ENCODE measurements around the gene PLXNC1.

Gene PLXNC1

DNA sequence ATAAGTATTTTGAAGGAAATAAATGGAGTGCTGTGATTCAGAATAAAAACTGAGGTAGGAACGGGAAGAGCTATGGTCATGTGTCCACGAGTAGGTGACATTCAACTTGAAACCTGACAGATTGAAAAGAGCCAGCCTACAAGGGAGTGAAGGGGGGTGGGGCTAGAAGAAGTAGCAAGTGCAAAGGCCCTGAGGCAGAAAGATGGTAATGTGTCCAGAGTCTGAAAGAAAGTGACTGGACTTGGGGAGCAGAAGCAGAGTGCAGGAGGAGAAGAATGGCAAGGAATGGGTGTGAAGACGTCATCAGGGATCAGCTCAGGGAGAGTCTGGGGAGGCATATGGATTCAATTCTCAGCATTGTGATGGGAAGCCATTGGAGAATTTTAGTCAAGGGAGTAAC, 13.7 kb downstream of the PLXNC1 start:
- DNase-seq, result no peak

DNA sequence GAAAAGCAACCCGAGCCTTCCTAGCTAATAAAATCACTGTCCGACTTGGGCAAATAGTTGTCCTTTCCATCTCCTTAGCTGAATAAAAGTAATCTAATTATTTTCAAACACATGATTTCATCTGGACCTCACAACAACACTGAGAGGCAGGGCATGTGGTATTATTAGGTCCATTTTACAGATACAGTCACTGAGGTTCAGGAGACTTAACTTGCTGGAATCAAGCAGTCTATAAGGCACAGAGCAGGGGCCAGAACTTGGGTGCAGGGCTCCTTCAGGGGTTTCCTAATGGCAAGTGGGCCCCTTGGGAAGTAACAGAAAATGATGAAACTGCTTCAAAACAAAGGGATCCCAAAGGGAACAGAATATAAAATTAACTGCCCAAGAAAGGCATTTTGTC, 15.5 kb downstream of the PLXNC1 start:
- no peak for DNase-seq

DNA sequence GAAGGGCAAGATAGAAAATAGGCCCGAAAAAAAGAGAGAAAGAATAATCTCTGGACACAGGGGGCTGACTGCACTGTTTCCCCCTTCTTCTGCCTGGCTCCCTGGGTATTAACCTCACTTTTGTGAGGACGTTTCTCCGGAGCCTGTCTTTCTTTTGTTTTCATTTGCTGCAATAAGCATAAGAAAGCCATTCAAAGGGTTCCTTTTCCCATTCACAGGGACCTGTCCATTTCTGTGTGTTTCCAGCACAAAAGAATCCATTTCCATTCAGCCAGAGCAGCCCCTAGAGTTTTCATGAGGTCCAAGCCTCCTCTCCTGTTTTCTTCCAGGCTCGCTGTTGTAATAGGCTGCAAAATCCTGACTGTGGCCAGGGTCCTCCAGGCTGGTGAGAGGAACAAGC, 16.8 kb downstream of the PLXNC1 start:
- no peak for DNase-seq

DNA sequence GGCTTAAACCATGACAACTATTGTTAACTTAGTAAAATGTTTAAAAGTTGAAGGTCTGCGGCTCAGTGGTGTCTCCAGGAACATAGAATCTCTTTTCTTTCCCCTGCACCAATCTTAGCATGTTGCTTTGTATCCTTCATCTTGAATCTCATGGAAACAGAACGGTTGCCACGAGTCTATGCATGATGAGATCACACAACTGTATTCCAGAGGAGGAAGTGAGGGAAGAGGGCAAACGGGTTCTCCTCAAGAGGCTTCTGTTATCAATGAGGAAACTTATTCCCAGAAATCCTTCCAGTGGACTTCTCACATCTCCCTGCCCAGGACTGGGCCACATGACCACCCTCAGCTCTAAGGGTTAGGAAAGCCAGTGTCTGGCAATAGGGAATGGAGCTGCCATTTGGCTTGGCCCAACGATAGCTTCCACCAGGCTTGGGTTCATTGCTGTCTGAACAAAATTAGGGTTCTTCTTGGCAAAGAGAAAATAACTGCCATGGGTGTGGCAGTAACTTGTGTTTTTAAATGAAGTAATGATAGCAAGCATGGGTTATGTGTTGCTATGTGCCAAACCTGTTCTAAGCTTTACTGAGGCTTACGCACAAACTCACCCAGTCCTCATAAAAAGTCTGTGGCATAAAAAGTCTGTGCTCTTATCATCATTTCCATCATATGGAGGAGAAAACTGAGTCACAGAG, 17.4 kb downstream of the PLXNC1 start:
- no peak for DNase-seq

DNA sequence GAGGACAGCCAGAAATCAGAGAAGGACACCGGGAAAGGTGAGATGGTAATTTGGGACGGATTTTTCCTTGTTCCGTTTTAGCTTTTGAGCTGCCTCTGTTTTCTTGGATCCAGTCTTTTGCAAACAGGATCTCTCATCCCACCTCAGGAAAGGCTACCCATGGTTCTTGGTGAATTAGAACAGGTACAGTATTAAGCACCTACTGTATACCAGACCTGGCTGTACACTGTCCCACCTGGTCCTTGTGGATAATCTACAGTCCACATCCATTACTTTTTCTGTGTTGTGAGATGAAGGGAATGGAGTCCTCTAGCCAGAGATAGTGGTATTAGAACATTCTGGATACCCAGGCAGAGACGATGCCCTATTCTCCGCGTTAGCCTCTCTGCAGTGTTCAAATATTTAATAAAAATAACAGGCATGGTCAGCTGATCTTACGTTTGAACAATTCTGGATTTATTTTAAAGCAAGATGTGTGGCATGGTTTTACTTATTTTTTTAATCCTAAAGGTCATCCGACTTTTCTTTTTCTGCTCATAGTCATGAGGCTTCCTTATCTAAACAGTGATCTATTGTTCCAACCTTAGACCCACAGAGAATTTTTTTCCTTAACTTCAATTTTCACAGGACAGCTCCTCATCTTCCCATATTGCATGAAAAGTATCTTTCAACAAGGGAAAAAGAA, 18.8 kb downstream of the PLXNC1 start:
- DNase-seq, result no peak

DNA sequence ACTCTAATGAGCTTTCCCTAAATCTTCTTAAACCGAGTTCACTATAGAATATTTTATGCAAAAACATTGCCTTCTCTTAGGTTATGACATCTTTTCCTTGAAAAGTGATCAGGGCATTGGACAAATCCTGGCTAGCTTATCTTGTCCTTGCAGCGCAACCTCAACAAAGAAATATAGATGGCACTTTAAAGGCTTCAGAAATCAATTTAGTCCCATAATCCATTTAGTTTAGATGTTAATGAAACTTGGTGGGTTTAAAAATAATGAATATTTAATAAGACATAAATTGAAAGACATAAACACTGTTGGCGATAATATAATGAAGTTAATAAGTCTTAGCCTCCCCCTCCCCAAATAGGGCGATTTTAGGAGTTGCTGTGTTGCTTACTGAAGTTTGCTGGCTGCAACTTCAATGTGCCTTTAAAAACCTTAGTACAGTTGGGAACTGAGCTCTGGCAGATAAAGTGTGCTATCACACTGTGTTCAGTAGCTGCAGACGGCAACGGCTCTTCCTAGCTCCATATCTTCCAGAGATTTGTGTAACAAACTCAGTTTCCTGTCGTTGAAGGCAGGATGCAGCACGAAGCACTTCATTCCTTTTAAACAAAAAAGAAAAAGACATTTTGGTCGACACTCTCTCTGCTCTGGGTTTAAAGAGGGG, 19.5 kb downstream of the PLXNC1 start:
- no peak for DNase-seq

DNA sequence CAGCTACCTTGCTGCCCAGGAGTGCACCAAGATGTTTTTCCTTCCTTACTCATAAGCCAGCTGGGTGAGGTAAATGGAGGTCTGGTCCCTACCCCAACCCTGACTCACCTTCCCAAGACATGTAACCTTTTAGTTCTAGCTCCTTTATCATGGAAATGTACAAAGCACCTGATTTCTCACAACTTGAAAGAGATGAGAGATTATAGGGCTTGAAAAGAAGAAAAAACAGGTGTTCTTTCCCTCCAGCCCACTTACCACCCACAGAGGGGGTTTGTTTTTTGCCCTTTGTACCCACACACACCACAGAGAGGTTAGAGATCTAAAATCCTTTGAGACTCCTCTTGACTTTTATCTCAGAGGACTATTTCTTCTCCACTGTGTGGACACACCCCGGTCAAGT, 21.1 kb downstream of the PLXNC1 start:
- no peak for DNase-seq

DNA sequence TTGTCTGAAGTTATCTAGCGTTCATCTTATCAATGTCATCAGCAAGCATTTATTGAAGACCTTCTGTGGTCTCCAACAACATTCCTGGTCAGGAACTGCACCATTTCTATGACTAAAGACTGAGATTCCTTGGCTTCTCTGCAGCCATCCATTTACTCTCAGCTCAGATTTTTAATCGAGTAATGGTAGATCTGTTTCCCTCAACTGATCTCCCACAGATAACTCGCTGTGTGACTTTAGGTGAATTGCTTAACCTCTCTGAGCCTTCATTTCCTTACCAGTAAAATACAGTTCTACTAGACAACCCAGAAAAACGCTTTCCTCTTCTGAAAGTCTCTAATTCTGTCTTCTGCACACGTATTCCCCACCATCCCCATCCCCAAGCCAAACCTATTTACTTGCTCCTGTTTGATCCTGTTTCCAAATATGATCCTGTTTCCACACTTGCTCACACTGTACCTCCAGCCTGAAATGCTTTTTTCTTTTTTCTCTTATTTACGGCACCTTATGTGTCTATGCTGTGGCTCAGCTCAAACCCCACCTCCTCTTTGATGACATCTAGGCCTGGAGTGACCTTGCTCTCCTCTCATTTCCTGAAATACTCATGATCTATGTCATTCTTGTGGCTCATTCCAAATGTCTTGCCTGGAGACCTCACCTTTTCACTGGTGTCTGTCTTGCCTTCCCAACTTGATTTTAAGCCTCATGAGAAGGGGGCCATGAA, 21.8 kb downstream of the PLXNC1 start:
- no peak for DNase-seq

DNA sequence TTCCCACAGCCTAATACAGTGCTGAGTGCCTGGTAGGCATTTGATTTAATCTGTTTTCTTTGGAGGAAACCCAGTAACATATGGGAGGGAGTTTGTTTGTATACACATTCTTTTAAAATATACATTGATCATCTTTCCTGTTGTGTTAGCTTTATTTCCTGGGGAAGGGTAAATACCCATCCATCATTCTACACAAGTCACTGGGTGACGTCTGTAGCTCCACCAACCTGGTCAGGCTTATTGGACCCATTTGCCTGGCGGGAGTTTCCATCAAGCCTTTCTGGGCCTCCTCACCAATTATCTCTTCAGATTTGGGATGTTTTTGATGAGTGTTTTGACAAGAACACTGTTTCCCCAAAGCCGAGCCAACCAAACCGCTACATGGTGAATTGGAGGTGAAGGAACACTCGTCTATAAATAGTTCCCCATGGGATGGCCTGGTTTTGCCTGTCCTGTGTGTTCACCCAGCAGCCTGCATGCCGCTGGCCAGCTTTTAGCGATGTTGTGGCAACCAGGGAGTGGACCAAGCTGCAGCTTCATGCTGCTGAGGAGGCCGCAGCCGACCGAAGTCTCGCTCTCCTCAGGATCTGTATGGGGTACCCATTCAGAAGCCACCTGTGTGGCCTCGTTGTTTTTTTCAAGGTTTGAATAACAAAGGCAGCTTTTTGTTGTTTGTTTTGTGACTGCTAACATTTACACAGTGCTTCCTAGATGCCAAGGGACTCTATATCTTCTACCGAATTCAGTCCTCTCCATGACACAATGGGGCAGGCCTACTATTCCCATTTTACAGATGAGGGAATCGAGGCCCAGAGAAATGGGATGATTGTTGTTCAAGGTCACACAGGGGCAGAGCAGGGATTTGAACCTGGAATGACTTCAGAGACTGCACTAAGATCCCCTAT, 22.6 kb downstream of the PLXNC1 start:
- no peak for DNase-seq

DNA sequence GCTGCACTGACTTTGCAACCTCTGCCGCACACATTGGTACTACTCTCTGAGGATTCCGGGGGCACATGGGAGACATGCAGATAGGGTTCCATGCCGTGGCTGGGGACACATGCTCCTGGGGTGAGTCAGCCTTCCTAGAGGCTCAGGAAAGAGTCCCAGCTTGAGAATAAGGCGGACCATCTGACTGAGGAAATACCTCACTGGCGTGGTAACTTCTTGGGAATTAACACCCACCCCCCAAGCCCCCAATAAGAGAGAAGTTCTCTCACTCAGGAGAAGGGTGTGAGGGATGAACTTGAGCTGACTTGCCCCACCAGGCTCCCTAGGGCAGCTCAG, 23.2 kb downstream of the PLXNC1 start:
- no peak for DNase-seq

DNA sequence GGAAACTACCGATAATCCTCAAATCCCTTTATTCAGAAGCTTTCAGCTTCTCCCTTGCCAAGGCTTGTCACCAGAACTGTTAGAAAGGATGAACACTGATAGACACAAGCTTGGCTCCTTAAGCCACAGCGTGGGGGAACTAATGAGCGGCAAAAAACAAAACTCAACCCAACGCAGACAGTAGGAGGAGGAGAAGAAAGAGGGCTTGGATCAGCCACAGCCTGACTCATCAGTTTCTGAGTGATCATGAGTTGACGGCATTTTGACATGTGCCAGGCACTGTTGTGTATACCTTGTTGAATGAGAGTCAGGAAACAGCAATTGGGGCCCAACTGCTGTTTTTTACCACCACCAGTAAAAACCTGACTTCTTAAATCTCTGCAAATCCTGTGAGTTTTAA, 23.7 kb downstream of the PLXNC1 start:
- no peak for DNase-seq

DNA sequence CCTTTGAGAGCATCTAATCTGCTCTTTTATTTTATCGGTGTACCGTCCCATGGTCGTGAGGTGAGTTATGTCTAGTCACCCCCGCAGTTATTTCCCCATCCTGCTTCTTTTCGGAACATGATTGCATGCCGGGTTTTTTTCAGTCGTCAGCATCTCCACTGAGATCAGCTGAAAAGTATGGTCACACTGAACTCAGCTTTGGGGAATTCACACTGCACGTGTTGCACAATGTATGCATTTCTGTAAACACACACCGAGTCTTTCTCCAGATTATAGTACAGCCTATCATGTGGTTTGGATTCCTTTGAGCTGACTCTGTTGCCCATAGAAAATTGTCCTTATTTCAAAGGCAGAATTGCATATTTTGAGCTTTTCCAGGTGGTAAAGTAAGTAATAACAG, 24.6 kb downstream of the PLXNC1 start:
- no peak for DNase-seq

DNA sequence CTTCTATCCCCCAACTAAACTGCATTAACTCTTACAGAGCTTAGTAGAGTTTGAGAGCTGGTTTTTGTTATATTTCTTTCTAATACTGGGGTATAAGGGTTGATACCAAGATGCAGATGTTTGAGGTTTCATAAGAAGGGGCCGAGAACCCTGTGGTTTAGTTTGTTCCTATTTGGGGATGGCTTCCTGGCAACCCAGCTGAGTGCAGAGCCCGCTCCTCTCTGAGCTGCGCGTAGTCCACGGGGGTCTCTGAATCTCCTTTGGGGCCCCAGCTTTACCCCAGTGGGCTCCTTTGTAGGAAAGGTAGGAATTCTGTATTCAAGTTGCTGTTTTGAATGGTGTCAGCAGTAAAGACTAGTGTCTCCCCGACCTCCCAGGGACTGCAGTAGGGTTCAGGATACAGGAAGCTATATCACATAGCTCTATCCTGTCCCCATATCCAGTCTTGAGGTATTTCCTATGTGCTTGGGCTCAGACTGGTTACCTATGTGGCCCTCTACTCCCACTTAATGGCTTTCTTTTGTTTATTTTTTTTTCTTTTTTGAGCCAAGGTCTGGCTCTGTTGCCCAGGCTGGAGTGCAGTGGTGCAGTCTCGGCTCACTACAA, 25.4 kb downstream of the PLXNC1 start:
- DNase-seq, result no peak

DNA sequence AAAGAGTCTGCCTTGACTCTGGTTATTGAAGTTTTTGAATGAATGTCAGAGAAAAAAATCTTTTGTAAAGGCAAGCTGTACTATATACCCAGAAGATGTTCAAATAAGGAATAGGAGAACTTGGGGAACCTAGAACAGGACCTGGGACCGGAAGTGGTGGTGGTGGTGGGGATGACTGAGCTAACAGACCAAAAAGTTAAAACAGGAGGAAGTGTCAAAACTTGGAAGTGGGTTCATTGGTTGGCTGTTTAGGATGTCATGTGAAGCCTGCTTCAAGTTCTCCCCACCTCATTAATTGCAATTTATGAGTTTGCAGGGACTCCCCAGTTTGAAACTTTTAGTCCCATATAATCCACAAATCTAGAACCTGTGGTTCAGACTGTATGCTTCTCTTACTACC, 26.2 kb downstream of the PLXNC1 start:
- no peak for DNase-seq

DNA sequence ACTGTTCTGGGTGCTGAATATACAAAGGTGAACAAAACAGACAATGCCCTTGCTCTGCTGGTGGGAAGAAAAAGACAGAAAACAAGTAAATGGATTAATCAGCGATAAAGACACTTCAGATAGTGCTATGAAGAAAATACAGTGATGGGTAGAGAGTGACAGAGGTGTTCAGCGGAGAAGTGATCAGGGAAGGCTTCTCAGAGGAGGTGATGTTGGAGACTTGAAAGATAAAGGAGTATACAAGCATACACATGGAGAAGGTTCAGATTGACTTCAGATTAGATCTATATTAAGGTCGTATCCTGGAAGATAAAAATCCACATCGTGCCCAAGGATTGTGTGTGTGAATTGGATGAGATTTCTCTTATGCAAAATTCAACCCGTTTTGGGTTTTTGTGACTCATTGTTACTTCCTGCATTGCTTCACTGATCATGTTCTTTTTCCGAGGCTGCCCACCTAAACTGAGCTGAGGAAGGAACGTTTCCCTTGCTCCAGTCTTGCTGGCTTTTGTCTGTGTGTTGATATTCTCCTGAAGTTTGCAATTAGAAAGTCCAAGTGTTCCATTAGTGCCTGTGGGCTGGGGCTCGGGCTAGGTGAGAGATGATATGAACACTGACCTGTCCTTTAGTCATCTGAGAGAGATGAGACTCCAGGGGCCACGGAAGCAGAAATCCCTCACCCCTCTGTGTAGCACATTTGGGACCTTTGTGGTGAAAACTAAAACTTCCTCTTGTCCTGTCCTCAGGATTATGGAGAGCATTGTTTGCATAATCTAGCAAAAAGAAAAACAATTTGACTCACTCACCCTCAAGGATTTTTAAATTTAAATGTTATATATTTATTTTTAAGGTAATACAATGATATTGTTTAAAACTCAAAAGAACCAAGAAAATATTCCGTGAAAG, 27.6 kb downstream of the PLXNC1 start:
- DNase-seq, result no peak

DNA sequence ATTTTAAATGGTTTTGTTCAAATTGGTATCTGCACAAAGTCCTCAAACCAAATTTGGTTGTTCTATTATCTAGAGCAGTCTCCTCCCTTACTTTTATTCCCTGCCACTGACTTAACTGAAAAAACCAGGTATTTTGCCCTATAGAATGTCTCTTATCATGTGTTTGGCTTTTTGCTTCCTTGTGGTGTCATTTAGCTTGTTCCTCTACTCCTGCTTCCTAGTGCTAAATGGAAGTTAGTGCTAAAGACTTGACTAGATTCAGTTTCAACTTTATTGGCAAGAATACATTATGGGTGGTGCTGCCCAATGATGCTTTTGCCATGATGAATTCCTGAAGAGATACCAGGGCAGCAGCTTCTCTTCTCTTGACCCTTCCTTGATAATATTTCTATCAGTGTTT, 29.7 kb downstream of the PLXNC1 start:
- no peak for DNase-seq

DNA sequence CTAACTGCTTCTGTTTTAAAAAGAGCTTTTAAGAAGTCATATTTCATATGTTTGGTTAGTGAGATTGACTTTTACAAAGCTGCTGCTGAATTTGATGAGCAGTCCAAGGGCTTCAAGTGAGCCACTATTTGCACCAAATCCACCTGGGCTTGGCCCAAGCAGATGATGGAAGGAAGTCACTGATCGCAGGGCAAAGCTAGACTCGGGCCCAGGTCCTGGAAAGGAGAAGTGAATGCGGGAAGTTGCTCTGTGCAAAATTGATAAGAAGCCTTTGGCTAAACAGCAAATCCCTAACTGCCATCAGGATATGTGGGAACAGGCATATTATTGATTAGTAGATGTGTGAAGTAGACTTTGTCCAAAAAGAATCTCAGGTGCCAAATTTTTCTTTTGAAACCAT, 30.5 kb downstream of the PLXNC1 start:
- DNase-seq, result no peak

DNA sequence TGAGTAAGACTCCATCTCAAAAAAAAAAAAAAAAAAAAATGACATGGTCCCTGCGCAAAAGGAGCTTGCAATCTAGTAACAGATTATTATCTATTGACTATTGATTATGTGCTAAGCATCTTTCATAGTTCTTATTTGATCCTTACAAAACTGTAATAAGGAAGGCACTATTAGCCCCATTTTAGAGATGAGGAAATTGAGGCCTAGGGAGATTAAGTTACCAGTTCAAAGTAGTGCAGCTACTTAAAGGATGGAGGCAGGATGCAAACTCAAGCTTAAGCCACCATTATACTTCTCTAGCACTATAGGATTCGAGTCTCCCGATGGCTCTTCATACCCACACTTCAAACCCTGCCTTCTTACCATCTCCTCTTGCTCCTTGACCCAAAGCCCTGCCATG, 31.3 kb downstream of the PLXNC1 start:
- no peak for DNase-seq

DNA sequence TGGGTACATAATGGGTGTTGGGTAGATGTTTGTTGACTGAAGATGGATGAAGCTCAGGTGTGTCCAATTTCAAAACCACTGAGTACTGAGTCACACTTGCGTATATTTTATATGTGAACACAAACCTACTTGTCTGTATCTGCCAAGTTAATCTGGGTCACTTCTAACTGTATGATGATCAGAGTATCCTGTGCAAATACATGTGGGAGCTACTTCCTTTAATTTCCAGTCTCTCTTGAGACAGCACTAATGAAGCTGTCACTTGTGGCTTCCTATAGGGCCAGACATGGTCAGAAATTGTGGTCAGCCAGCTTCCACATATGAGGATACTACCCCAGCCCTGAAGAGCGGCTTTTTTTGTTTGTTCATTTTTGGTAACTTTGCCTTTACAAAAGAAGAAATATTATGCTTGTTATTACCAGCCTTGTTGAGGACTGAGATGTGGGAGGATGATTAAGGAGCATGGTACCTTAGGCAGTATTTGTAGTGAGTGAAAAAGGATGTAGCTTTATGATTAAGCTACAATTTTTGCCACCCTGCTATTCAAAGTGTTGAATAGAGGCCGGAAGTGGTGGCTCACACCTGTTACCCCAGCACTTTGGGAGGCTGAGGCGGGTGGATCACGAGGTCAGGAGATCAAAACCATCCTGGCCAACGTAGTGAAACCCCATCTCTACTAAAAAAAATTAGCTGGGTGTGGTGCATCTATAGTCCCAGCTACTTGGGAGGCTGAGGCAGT, 32.4 kb downstream of the PLXNC1 start:
- no peak for DNase-seq

DNA sequence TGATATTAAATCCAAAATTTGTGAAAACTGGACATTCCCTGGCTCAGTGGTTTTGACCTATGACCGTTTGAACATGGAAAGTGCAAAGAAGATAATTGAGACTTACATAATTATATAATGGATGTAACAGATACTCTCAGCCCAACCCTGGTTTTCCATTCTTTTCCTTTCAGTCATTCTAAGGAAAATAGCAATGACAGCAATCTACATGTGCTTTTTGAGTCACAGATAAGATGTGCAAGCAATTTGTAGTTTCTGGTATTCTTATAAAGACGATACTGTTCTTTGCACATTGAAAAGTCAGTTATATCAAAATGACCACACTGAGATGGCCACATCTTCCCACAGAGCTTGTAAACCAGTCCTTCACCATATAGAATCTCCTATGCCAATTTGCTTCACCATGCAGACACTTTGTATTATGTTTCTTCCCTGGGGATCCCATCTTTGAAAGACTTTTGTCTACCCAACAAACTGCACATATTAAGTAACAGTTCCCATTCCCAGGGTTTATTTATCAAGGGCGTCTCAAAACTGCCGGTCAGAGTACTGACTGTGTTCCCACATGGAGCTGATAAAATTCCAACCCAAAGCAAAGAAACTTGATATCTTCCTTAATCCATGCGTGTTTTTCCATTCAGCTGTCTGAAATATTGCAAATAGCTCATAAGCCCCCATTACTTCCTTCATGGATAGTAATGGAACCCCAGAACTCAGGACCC, 34.8 kb downstream of the PLXNC1 start:
- DNase-seq, result no peak
